H7 (cell line): ENCODE measurements around the gene SLC1A4. TPM values are rescaled to one million over a fixed set of nuclear protein-coding genes. Genes with fewer than 3 reads are reported as not detected.
"Not testable (repeated sequence)": the region's sequence is repeated elsewhere in the genome, so short reads cannot be mapped to it uniquely, and the experiment has no call there.

ENCODE experiments used
- DNase-seq: peaks from one replicate; pipeline ENCODE4 v3.0.0; 2012
- H3K27me3 ChIP-seq: 2 replicates; pipeline ENCODE4 v1.6.0; 2011; ENCODE audit warnings: mild to moderate bottlenecking, low read length; ENCODE audit not compliant: control insufficient read depth, insufficient read depth
- H3K36me3 ChIP-seq: replicated peaks from 2 replicates; pipeline ENCODE4 v1.5.1; 2011; ENCODE audit warnings: low read length; ENCODE audit not compliant: control insufficient read depth, insufficient read depth
- H3K4me3 ChIP-seq: 2 replicates; pipeline ENCODE4 v1.5.1; 2011; ENCODE audit warnings: low read depth, mild to moderate bottlenecking, control low read depth, low read length, moderate library complexity; ENCODE audit not compliant: insufficient read depth
- total RNA-seq: library from RNA; depleted of rRNA; stranded (reverse); fragments of >200 nt; shearing (Covaris generic); gene quantifications from 2 replicates; pipeline ENCODE4 v1.2.3, GENCODE V29; 2014

SLC1A4 gene
- total RNA-seq, 1 experiment from 2014 or later = 2.5 TPM

DNA sequence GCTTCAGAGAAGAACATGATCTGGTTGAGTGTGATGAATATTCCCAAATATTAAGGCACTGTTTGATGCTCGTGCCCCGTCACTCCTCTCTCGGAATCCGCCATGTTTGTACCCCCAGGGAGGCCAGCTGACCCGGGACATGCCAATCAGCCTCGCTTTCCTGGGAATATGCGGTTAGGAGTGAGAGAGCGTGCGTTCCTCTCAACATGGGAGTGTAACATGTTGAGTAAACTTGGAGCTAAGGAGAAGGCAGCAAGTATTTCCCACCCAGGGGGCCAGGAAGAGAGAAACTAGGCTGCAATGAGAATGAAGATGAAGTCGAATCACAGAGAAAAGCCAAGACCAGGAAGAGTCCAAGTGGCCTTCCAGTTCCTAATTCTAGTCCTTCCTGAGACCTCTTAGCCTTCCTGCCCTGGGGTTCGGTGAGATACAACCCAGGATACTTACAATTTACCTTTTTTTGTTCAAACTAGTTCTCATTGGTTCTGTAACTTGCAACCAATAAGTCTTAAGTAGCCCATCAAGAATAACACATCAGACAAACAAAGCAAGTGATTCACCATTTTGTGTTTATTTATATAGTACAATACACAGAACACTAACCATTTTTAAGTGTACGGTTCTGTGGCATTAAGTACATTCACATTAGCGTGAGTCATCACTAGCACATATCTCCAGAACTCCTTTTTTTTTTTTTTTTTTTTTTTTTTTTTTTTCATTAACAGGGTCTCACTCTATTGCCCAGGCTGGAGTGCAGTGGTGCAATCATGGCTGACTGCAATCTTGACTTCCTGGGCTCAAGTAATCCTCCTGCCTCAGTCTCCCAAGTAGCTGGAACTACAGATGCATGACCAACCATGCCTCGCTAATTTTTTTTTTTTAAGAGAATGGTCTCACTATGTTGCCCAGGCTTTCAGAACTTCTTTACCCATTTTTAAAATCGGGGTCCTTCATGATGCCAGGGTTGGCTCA, 36.4 kb upstream of the SLC1A4 start:
- Histone ChIP-seq H3K4me3 (no peak overlapping the region), H3K27me3 (no peaks in the 10 kb centered on the region), H3K36me3 (no peaks in the 10 kb centered on the region)
- DNase-seq = no peak

DNA sequence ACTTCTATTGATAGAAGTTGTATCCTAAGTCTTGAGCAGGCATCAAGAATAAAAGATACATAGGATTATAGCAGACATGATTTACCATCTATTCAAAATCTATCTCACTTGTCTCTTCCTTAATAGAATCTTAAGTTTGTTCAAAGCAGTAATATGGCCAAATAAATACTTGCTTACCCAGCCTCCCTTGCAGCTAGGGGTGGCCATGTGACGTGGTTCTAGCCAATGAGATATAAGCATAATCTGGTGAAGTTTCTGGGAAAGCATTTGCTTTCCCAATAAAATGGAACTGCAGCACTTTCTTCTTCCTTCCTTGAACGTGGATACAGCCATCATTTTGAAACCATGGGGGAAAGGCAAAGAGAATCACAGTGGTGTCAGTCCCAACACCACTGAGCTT, 33.7 kb upstream of the SLC1A4 start:
- DNase-seq = no peak
- no peaks in the 10 kb centered on the region for H3K27me3 ChIP-seq
- H3K4me3 ChIP-seq = no peak overlapping the region
- no peaks in the 10 kb centered on the region for H3K36me3 ChIP-seq

DNA sequence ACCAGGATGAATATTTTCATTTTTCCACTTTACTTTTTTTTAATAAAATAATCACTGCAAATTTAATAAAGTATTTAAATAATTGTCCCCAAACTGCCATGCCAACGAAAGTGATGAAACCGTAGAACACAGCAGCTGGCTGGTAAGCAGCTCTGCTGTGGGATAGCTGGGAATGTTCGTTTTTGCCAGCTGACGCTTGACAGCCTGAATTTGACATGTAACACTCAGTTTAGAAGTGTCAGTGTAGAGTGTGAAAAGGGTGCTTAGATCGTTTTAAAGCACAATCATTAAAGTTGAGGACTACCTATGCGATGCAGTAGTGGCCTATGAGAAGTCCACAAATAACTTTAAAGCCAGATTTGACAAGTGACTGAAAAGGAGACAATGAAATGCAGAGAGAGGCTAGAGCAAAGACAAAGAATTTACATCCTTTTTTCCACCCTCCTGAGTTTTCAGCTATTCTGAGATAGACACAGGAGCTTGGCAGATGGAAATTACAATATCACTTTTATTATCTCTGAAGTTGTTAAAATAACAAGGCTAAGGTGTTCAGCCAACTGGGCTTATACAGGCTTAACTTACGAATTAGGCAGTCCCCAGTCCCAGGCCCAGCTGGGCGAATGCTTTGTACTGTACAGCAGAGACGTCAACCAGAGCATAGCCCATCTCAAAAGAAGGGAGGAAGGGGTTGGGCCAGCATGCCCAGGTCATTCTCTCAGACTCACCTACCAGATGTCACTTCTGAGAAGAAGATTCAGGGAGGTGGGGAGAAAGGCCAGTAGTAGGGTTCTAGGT, 31.9 kb upstream of the SLC1A4 start:
- Histone ChIP-seq H3K27me3 (no peaks in the 10 kb centered on the region), H3K36me3 (no peaks in the 10 kb centered on the region), H3K4me3 (no peak overlapping the region)
- no peak for DNase-seq

- H3K36me3 ChIP-seq = no peaks in the 10 kb centered on the region
- H3K4me3 ChIP-seq = no peak overlapping the region
- H3K27me3 ChIP-seq = no peaks in the 10 kb centered on the region
- no peak for DNase-seq
These were observed 30.6 kb upstream of the SLC1A4 start for GRCh38 chr2:64958556-64958955.

DNA sequence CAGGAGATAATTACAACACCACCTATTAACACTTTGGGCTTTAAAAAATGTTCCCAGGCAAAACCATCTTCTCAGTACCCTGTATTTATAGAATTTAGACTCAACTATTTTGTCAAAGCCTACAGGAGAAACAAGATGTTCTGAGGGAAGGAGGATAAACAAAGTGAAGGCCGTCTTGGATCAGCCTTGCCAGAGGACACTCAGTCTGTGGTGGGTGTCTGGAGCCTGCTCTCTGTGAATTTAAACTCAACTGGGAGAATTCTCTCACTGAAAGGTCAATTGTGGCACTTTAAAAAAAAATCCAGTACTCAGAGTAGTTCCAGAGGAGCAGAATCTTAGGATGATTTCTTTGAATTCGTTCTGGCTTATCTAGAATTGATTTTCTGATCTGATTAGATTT, 28.4 kb upstream of the SLC1A4 start:
- Histone ChIP-seq H3K4me3 (no peak overlapping the region), H3K36me3 (no peaks in the 10 kb centered on the region)
- DNase-seq = no peak

GRCh38 chr2:64963138-64963537, 26.1 kb upstream of the SLC1A4 start:
- H3K36me3 ChIP-seq, H3K27me3 ChIP-seq, H3K4me3 ChIP-seq, DNase-seq: not testable (repeated sequence)

More for the DNA sequence above, 28.4 kb upstream of the SLC1A4 start:
- H3K27me3 ChIP-seq = no peaks in the 10 kb centered on the region

DNA sequence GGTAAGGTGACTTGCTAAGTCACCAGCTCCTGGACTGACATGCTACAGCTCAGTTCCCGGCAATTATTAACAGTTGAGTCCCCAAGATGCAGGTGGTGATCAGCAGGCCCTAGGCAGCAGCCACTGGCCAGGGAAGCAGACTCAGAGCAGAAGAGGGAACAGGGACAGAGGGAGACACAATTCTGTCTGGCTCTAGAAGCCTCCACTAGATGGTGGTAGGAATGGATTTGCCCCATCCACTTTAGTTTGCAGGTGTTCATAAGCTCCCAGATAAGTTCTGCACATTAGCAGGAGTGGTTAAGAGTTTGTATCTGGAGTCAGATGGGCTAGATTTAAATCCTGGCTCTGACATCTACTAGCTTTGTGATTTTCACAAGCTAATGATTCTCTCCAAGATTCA, 25.5 kb upstream of the SLC1A4 start:
- no peak overlapping the region for H3K4me3 ChIP-seq
- H3K36me3 ChIP-seq = no peaks in the 10 kb centered on the region
- no peaks in the 10 kb centered on the region for H3K27me3 ChIP-seq
- DNase-seq = no peak

- Histone ChIP-seq H3K36me3 (no peaks in the 10 kb centered on the region), H3K4me3 (no peak overlapping the region), H3K27me3 (no peaks in the 10 kb centered on the region)
- no peak for DNase-seq
These were observed 23.2 kb upstream of the SLC1A4 start for GRCh38 chr2:64966017-64966416.

DNA sequence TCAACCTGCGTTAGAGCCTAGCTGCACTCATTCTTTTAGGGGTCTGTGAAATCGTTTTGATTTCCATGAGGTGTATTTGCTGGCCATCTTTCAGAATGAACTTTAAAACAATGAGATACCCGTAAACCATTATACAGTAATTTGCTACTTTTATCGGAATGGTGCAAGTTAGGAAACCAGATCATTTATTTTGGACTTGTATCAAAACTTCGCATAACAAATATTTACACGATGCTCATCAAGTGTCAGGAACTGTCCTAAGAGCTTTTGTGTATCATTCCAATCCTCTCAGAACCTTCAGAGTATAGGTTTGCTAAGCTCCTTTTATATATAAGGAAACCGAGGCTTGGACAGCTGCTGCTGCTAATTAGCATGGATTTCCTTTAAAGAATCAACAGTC, 22.4 kb upstream of the SLC1A4 start:
- no peaks in the 10 kb centered on the region for H3K27me3 ChIP-seq
- no peak for DNase-seq
- H3K36me3 ChIP-seq = no peaks in the 10 kb centered on the region
- no peak overlapping the region for H3K4me3 ChIP-seq

DNA sequence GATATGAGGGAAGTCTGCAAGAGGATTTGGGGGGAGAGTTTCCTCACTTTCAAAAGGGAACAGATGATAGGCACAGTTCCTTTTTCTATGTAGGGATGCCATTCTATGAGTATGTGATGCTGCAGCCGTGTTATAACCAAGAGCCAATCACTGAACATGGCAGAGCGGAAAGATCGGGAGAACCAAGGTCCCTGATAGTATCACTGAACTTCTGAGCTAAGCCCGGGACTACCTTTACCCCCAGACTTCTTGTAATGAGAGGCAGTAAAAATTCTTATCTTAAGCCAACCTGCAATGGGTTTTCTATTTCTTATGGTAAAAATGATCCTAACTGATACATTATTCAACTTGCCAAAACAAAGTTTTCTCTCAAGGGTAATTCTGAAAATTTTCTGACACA, 21.6 kb upstream of the SLC1A4 start:
- Histone ChIP-seq H3K36me3 (no peaks in the 10 kb centered on the region), H3K27me3 (no peaks in the 10 kb centered on the region), H3K4me3 (no peak overlapping the region)
- no peak for DNase-seq

- DNase-seq, H3K4me3 ChIP-seq, H3K36me3 ChIP-seq, H3K27me3 ChIP-seq: not testable (repeated sequence)
These were observed 20.1 kb upstream of the SLC1A4 start for GRCh38 chr2:64969086-64969485.

DNA sequence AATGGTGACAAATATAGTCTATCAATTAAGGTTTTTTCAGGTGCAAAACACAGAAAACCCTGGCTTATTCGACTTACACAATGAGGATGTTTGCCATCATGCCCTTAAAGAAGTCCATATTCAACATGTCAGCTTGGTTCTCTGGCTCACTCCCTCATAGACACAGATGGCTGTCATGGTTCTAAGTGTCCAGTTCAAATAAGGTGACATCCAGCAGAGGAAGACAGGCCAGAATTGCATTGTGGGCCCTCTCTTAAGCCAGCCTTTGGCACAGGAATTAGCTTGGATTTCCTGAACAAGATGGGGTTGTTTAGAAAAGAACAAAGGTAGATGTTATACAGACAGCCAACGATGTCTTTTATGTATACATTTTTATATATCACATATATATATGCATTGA, 18.7 kb upstream of the SLC1A4 start:
- no peak for DNase-seq
- Histone ChIP-seq H3K27me3 (no peaks in the 10 kb centered on the region), H3K4me3 (no peak overlapping the region), H3K36me3 (no peaks in the 10 kb centered on the region)

- Histone ChIP-seq H3K27me3 (no peaks in the 10 kb centered on the region), H3K36me3 (no peaks in the 10 kb centered on the region), H3K4me3 (no peak overlapping the region)
- no peak for DNase-seq
These were observed 16.8 kb upstream of the SLC1A4 start for GRCh38 chr2:64972426-64972825.

DNA sequence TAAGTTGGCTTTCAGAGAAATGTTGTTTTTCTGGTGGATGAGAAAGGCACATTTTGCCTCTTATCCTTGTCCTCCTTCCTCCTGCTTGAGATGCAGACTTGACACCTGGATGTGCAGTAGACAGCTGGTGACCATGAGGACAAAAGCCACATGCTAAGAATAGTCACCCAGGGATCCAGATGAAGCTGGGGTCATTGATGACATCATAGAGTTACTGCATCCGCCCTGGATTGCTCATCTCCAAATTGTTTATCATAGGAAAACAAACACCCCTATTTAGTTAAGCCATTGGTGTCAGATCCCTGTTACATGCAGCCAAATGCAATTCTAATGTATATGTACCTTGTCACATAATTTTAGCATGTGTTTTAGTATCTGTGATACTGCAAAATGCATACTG, 16.3 kb upstream of the SLC1A4 start:
- Histone ChIP-seq H3K27me3 (no peaks in the 10 kb centered on the region), H3K36me3 (no peaks in the 10 kb centered on the region), H3K4me3 (no peak overlapping the region)
- DNase-seq = no peak

GRCh38 chr2:64975232-64975821, 13.9 kb upstream of the SLC1A4 start:
- no peak for DNase-seq
- no peak overlapping the region for H3K4me3 ChIP-seq
- no peaks in the 10 kb centered on the region for H3K36me3 ChIP-seq
- H3K27me3 ChIP-seq = no peaks in the 10 kb centered on the region
